GM10266 (cell line): ENCODE measurements around the gene CYP24A1.

Experiments used
- DNase-seq: peaks from one replicate; pipeline ENCODE4 v3.0.0; 2012; ENCODE audit errors: extremely low spot score
- CTCF ChIP-seq: IDR thresholded peaks from 2 replicates; pipeline ENCODE4 v1.5.1; 2012; ENCODE audit warnings: mild to moderate bottlenecking, low read depth; ENCODE audit not compliant: control insufficient read depth, insufficient read depth; ENCODE audit errors: missing control alignments

Gene CYP24A1

GRCh38 chr20:54218470-54218869, 44.7 kb upstream of the CYP24A1 start:
- TF ChIP-seq CTCF = no peak
- no peak for DNase-seq

- TF ChIP-seq CTCF = no peak
Measured at GRCh38 chr20:54217762-54218161, 44.0 kb upstream of the CYP24A1 start.

GRCh38 chr20:54215157-54215789, 41.5 kb upstream of the CYP24A1 start:
- no peak for TF ChIP-seq CTCF
- DNase-seq = no peak

More at GRCh38 chr20:54217762-54218161, 44.0 kb upstream of the CYP24A1 start:
- no peak for DNase-seq

GRCh38 chr20:54214566-54214965, 40.8 kb upstream of the CYP24A1 start:
- TF ChIP-seq CTCF = no peak
- no peak for DNase-seq

DNA sequence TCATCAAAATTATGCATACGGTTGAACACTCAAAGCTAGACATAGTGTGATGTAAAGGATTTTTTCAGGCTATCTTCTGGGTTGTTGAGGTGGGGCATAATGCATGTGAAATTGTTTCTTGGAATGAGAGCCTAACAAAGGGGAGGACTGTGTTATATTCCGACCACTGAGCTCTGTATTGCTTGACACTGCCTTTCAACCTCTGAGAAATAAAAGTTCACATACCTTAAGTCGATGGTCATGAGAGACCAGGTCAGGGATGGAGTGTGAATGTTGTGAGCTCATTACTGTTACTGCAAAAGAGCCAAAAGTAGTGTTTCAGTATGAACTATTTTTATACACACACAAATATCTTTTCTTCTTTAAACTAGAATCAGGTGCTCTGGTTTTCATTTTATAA, 39.1 kb upstream of the CYP24A1 start:
- no peak for TF ChIP-seq CTCF
- no peak for DNase-seq

DNA sequence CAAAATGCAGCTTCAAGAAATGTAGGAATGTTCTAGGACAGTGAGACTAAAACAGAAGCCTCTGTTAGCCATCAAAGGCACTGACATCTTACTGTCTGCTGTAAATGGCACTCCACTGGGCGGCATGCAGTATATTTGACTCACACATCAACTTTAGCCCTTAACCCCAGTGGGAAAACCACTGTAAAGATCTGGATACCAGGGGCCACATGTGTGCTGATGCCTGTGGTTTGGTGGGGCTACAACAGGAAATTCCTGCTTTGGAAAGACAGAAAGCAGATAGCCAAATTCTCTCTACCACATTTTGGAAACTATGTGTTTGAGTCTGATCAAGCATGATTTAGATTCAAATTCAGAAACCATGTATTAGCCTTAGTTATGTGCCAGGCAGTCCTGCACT, 38.4 kb upstream of the CYP24A1 start:
- DNase-seq = no peak
- no peak for TF ChIP-seq CTCF

DNA sequence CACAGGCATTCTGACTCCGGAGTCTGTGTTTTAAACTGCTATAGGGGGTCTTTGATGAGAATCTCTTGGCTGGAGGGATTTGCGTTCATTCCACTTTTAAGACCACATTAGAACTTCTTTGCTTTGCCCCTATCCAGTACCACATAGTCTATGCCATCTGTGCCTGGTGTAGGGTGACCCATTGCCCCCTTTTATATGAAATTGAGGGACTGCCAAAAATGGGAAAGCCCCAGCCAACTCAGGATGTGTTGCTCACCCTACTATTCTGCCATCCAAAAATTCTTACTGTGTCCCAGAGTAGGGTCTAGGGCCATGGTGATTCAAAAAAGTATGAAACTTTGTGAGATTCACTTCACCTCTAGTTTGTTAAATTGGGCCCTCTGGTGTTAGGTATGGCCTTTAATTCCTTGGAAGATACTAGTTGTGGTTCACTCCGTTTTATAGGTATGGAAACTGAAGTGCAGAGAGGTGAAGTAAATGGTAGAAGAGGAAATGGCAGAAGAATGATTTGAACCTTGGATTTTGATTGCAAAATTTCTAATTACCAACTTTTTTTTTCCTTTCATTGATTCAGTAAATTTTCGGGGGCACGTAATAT, 35.5 kb upstream of the CYP24A1 start:
- no peak for TF ChIP-seq CTCF
- no peak for DNase-seq
